WTC11 (cell line): ENCODE results near the gene ETV1. TPM values are rescaled to one million over a fixed set of nuclear protein-coding genes. Genes with fewer than 3 reads are reported as not detected.

Experiments
- ATAC-seq: fragments of 200-7000 bp; cut with Tn5 transposase; 2 replicates; pipeline ENCODE4 v1.10.0; 2021; ENCODE audit warnings: mild to moderate bottlenecking, moderate library complexity
- CTCF ChIA-PET: fragments of 300-600 bp; sonication (Branson Sonifier 250); formaldehyde crosslinking; loops from one replicate; lab custom pipeline; 2021; ENCODE audit warnings: antibody characterized with exemption; lab: Charles Lee
- POLR2A ChIA-PET: fragments of 350-600 bp; sonication (Branson Sonifier 250); formaldehyde crosslinking; loops from one replicate; lab custom pipeline; 2021; ENCODE audit warnings: antibody characterized with exemption; lab: Charles Lee
- DNase-seq: peaks from one replicate; pipeline ENCODE4 v3.0.0; 2021; ENCODE audit warnings: low spot score
- H3K27ac Mint-ChIP-seq: 2 replicates; pipeline ENCODE4 v1.8.0; 2021; ENCODE audit warnings: mixed read lengths
- H3K27me3 Mint-ChIP-seq: 2 replicates; pipeline ENCODE4 v1.8.0; 2021; ENCODE audit warnings: low read depth, mild to moderate bottlenecking, moderate library complexity, mixed read lengths
- H3K36me3 Mint-ChIP-seq: 2 replicates; pipeline ENCODE4 v1.8.0; 2021; ENCODE audit warnings: mixed read lengths
- H3K4me1 Mint-ChIP-seq: 2 replicates; pipeline ENCODE4 v1.8.0; 2022; ENCODE audit warnings: mixed read lengths
- H3K4me3 Mint-ChIP-seq: 2 replicates; pipeline ENCODE4 v1.8.0; 2021; ENCODE audit warnings: mild to moderate bottlenecking, moderate library complexity, mixed read lengths
- H3K9me3 Mint-ChIP-seq: 2 replicates; pipeline ENCODE4 v1.8.0; 2021; ENCODE audit warnings: mixed read lengths
- ELF4 ChIP-seq: sonication (generic); formaldehyde crosslinking; IDR thresholded peaks from 2 replicates; pipeline ENCODE4 v1.8.1; 2022; ENCODE audit warnings: low read depth, mild to moderate bottlenecking, moderate library complexity, missing genetic modification reagents
- FOXP4 ChIP-seq: sonication (generic); formaldehyde crosslinking; IDR thresholded peaks from 2 replicates; pipeline ENCODE4 v1.8.0; 2022; ENCODE audit warnings: mild to moderate bottlenecking, missing genetic modification reagents
- GABPB1 ChIP-seq: sonication (generic); formaldehyde crosslinking; IDR thresholded peaks from 2 replicates; pipeline ENCODE4 v1.8.1; 2023; ENCODE audit warnings: mild to moderate bottlenecking, missing genetic modification reagents
- GTF2I ChIP-seq: fragments of 250-450 bp; sonication (Bioruptor Pico); conservative IDR thresholded peaks from 2 replicates; pipeline ENCODE4 v1.4.0; 2021; ENCODE audit warnings: mild to moderate bottlenecking
- IRF2 ChIP-seq: sonication (generic); formaldehyde crosslinking; IDR thresholded peaks from 2 replicates; pipeline ENCODE4 v1.8.0; 2022; ENCODE audit warnings: low read depth, missing genetic modification reagents, borderline replicate concordance
- JAZF1 ChIP-seq: fragments of 250-450 bp; sonication (Bioruptor Pico); IDR thresholded peaks from 2 replicates; pipeline ENCODE4 v1.9.0; 2021; ENCODE audit warnings: moderate library complexity, mild to moderate bottlenecking, inconsistent platforms
- JUN ChIP-seq: sonication (generic); formaldehyde crosslinking; IDR thresholded peaks from 2 replicates; pipeline ENCODE4 v1.8.0; 2023; ENCODE audit warnings: mild to moderate bottlenecking, missing genetic modification reagents
- KAT7 ChIP-seq: sonication (generic); formaldehyde crosslinking; IDR thresholded peaks from 2 replicates; pipeline ENCODE4 v1.8.1; 2023; ENCODE audit warnings: missing genetic modification reagents, mild to moderate bottlenecking, borderline replicate concordance
- NR2C2 ChIP-seq: sonication (generic); formaldehyde crosslinking; IDR thresholded peaks from 2 replicates; pipeline ENCODE4 v1.8.0; 2022; ENCODE audit warnings: mild to moderate bottlenecking, missing genetic modification reagents
- OVOL2 ChIP-seq: fragments of 250-450 bp; sonication (Bioruptor Pico); IDR thresholded peaks from 2 replicates; pipeline ENCODE4 v1.9.0; 2021; ENCODE audit warnings: mild to moderate bottlenecking, borderline replicate concordance
- PREB ChIP-seq: sonication (generic); formaldehyde crosslinking; IDR thresholded peaks from 2 replicates; pipeline ENCODE4 v1.8.1; 2022; ENCODE audit warnings: mild to moderate bottlenecking, missing genetic modification reagents, moderate library complexity, borderline replicate concordance
- RELA ChIP-seq: sonication (generic); formaldehyde crosslinking; IDR thresholded peaks from 2 replicates; pipeline ENCODE4 v1.8.1; 2022; ENCODE audit warnings: missing genetic modification reagents, mild to moderate bottlenecking, borderline replicate concordance
- SMAD3 ChIP-seq: sonication (generic); formaldehyde crosslinking; IDR thresholded peaks from 2 replicates; pipeline ENCODE4 v1.8.0; 2022; ENCODE audit warnings: missing genetic modification reagents, mild to moderate bottlenecking, borderline replicate concordance
- SP1 ChIP-seq: sonication (generic); formaldehyde crosslinking; conservative IDR thresholded peaks from 2 replicates; pipeline ENCODE4 v1.8.1; 2022; ENCODE audit warnings: missing genetic modification reagents
- TP53 ChIP-seq: sonication (generic); formaldehyde crosslinking; IDR thresholded peaks from 2 replicates; pipeline ENCODE4 v1.8.1; 2023; ENCODE audit warnings: mild to moderate bottlenecking, missing genetic modification reagents
- ZBTB43 ChIP-seq: sonication (generic); formaldehyde crosslinking; IDR thresholded peaks from 2 replicates; pipeline ENCODE4 v1.8.1; 2023; ENCODE audit warnings: mild to moderate bottlenecking, missing genetic modification reagents
- ZNF121 ChIP-seq: sonication (generic); formaldehyde crosslinking; IDR thresholded peaks from 2 replicates; pipeline ENCODE4 v1.8.0; 2023; ENCODE audit warnings: missing genetic modification reagents
- ZNF232 ChIP-seq: sonication (generic); formaldehyde crosslinking; IDR thresholded peaks from 2 replicates; pipeline ENCODE4 v1.8.0; 2022; ENCODE audit warnings: mild to moderate bottlenecking, missing genetic modification reagents
- ZNF317 ChIP-seq: sonication (generic); formaldehyde crosslinking; IDR thresholded peaks from 2 replicates; pipeline ENCODE4 v1.8.1; 2023; ENCODE audit warnings: low read depth, mild to moderate bottlenecking, moderate library complexity, missing genetic modification reagents, borderline replicate concordance
- ZNF423 ChIP-seq: fragments of 250-450 bp; sonication (Bioruptor Pico); IDR thresholded peaks from 2 replicates; pipeline ENCODE4 v2.1.2; 2022; ENCODE audit warnings: mild to moderate bottlenecking, moderate library complexity
- total RNA-seq: library from RNA; stranded (reverse); gene quantifications from 3 replicates; pipeline ENCODE4 v1.2.3, GENCODE V29; 2021
- TF ChIP-seq, protein P1 (sequence below): sonication (generic); formaldehyde crosslinking; IDR thresholded peaks from 2 replicates; pipeline ENCODE4 v1.8.0; 2023; ENCODE audit warnings: mild to moderate bottlenecking, missing genetic modification reagents
- TF ChIP-seq, protein P2 (sequence below): fragments of 250-450 bp; sonication (Bioruptor Pico); IDR thresholded peaks from 2 replicates; pipeline ENCODE4 v1.9.0; 2021; ENCODE audit warnings: mild to moderate bottlenecking

ETV1 gene
- total RNA-seq, 1 experiment from 2014 or later, result 76.6 TPM

GRCh38 chr7:13894954-13895353, 94.5 kb downstream of the ETV1 start:
- ATAC-seq, result no peak
- POLR2A ChIA-PET, result no interaction called here
- CTCF ChIA-PET, result no interaction called here
- no peak overlapping the region for H3K27ac Mint-ChIP-seq
- no peaks in the 10 kb centered on the region for H3K4me1 Mint-ChIP-seq
- no peak overlapping the region for H3K4me3 Mint-ChIP-seq
- H3K36me3 Mint-ChIP-seq, result peaks cover 44% of the 10 kb centered on the region
- peaks cover 9% of the 10 kb centered on the region for H3K9me3 Mint-ChIP-seq
- no peak for TF ChIP-seq ZNF121 (CRISPR knock-in tag)
- TF ChIP-seq, protein P1, sequence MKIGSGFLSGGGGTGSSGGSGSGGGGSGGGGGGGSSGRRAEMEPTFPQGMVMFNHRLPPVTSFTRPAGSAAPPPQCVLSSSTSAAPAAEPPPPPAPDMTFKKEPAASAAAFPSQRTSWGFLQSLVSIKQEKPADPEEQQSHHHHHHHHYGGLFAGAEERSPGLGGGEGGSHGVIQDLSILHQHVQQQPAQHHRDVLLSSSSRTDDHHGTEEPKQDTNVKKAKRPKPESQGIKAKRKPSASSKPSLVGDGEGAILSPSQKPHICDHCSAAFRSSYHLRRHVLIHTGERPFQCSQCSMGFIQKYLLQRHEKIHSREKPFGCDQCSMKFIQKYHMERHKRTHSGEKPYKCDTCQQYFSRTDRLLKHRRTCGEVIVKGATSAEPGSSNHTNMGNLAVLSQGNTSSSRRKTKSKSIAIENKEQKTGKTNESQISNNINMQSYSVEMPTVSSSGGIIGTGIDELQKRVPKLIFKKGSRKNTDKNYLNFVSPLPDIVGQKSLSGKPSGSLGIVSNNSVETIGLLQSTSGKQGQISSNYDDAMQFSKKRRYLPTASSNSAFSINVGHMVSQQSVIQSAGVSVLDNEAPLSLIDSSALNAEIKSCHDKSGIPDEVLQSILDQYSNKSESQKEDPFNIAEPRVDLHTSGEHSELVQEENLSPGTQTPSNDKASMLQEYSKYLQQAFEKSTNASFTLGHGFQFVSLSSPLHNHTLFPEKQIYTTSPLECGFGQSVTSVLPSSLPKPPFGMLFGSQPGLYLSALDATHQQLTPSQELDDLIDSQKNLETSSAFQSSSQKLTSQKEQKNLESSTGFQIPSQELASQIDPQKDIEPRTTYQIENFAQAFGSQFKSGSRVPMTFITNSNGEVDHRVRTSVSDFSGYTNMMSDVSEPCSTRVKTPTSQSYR (CRISPR knock-in tag), result no peak
- TF ChIP-seq NR2C2 (CRISPR knock-in tag), result no peak
- no peak for TF ChIP-seq GTF2I (CRISPR knock-in tag)
- TF ChIP-seq PREB, result no peak
- no peak for TF ChIP-seq JAZF1 (CRISPR knock-in tag)
- no peak for TF ChIP-seq SMAD3 (CRISPR knock-in tag)
- TF ChIP-seq, protein P2, sequence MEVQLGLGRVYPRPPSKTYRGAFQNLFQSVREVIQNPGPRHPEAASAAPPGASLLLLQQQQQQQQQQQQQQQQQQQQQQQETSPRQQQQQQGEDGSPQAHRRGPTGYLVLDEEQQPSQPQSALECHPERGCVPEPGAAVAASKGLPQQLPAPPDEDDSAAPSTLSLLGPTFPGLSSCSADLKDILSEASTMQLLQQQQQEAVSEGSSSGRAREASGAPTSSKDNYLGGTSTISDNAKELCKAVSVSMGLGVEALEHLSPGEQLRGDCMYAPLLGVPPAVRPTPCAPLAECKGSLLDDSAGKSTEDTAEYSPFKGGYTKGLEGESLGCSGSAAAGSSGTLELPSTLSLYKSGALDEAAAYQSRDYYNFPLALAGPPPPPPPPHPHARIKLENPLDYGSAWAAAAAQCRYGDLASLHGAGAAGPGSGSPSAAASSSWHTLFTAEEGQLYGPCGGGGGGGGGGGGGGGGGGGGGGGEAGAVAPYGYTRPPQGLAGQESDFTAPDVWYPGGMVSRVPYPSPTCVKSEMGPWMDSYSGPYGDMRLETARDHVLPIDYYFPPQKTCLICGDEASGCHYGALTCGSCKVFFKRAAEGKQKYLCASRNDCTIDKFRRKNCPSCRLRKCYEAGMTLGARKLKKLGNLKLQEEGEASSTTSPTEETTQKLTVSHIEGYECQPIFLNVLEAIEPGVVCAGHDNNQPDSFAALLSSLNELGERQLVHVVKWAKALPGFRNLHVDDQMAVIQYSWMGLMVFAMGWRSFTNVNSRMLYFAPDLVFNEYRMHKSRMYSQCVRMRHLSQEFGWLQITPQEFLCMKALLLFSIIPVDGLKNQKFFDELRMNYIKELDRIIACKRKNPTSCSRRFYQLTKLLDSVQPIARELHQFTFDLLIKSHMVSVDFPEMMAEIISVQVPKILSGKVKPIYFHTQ, result no peak
- no peaks in the 10 kb centered on the region for H3K27me3 Mint-ChIP-seq
- no peak for DNase-seq

DNA sequence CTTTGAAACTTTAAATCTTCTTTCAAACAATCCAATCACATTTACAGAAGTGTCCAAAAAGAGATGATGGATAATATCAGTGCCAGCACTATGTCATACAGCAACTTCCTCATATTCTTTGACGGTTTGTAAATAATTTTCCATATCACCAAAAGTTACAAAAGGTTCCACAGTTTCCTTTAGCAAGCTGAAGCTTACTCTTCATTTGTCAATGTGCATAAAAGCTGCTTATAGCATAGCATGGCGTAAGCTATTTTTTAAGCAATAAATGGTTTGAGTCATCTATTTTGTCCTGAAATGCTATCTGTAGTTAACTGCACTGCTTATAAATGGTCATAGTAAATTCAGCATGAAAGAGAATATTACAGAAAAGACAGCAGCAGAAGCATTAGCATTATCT, 95.1 kb downstream of the ETV1 start:
- no peaks in the 10 kb centered on the region for H3K27me3 Mint-ChIP-seq
- TF ChIP-seq ELF4 (CRISPR knock-in tag) (no peak), KAT7 (no peak)

DNA sequence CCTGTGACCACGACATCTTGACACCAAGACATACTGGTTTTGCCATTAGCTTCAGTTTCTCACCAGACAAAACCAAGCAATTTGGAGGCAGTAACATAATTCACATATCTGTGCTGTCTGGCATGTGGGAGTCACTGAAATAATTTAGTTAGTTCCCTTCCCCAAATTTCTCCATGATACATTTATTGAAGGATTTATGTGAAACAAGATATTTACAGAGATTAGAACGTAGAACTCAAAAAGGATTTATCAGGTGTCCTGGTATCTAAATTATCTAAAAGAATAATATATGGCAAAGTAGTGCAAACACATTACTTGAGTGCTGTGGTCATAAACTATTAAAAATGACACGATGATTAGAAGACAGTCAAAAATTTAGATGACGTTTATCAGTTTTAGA, 98.7 kb downstream of the ETV1 start:
- Mint-ChIP-seq H3K9me3 (peaks cover 15% of the 10 kb centered on the region), H3K4me1 (no peaks in the 10 kb centered on the region), H3K36me3 (peaks cover 25% of the 10 kb centered on the region), H3K4me3 (no peak overlapping the region), H3K27ac (no peak overlapping the region), H3K27me3 (no peaks in the 10 kb centered on the region)
- DNase-seq (no peak), ATAC-seq (no peak)
- ChIA-PET CTCF (no interaction called here), POLR2A (interaction anchor here (0.5 kb wide), 1 partner anchor 1008 kb away, joined by 5 read pairs; no protein-coding TSS in a partner anchor)
- no peak for TF ChIP-seq JUN (CRISPR knock-in tag)
- TF ChIP-seq ZNF423 (CRISPR knock-in tag), result no peak
- no peak for TF ChIP-seq SP1 (CRISPR knock-in tag)
- TF ChIP-seq GABPB1, result no peak
- no peak for TF ChIP-seq IRF2
- no peak for TF ChIP-seq RELA (CRISPR knock-in tag)
- no peak for TF ChIP-seq OVOL2 (CRISPR knock-in tag)
- TF ChIP-seq TP53, result no peak
- no peak for TF ChIP-seq ZNF317 (CRISPR knock-in tag)
- TF ChIP-seq ZNF232, result no peak
- TF ChIP-seq KAT7, result no peak
- no peak for TF ChIP-seq ZBTB43
- TF ChIP-seq ZNF121 (CRISPR knock-in tag), result no peak
- no peak for TF ChIP-seq FOXP4 (CRISPR knock-in tag)

More for the DNA sequence above, 95.1 kb downstream of the ETV1 start:
- Mint-ChIP-seq H3K27ac (no peak overlapping the region), H3K4me3 (no peak overlapping the region), H3K36me3 (peaks cover 39% of the 10 kb centered on the region), H3K9me3 (peaks cover 14% of the 10 kb centered on the region), H3K4me1 (no peaks in the 10 kb centered on the region)
- ATAC-seq, result no peak
- ChIA-PET POLR2A (interaction anchor here (0.7 kb wide), 1 partner anchor 289 kb away, joined by 3 read pairs; no protein-coding TSS in a partner anchor), CTCF (no interaction called here)
- no peak for DNase-seq
